BJ (cell line): ENCODE results near the gene PNP. TPM values are rescaled to one million over a fixed set of nuclear protein-coding genes. Genes with fewer than 3 reads are reported as not detected.

Experiments used
- CTCF ChIA-PET: fragments of 350-600 bp; formaldehyde crosslinking; extraction: SDS; loops from one replicate; lab custom pipeline; 2021; ENCODE audit warnings: antibody characterized with exemption, inconsistent platforms; lab: Yijun Ruan, JAX
- POLR2A ChIA-PET: fragments of 300-600 bp; sonication (Branson Sonifier 250); formaldehyde crosslinking; extraction: SDS; loops from one replicate; lab custom pipeline; 2021; ENCODE audit warnings: antibody characterized with exemption; lab: Charles Lee
- DNase-seq: peaks from one replicate; pipeline ENCODE4 v3.0.0-alpha.2; 2011; ENCODE audit warnings: low read depth
- H3K27me3 ChIP-seq: 2 replicates; pipeline ENCODE4 v1.6.0; 2011; ENCODE audit warnings: low read length; ENCODE audit not compliant: control insufficient read depth, insufficient read depth
- H3K36me3 ChIP-seq: 2 replicates; pipeline ENCODE4 v1.5.1; 2011; ENCODE audit warnings: low read length; ENCODE audit not compliant: control insufficient read depth, insufficient read depth
- H3K4me3 ChIP-seq: 2 replicates; pipeline ENCODE4 v1.5.1; 2011; ENCODE audit warnings: low read depth, mild to moderate bottlenecking, control low read depth, low read length
- polyA plus RNA-seq: library from polyadenylated mRNA; depleted of rRNA; stranded (reverse); fragments of >200 nt; gene quantifications from 2 replicates; pipeline ENCODE4 v1.2.3, GENCODE V29; 2011
- TF ChIP-seq, protein P1 (sequence below): IDR thresholded peaks from 2 replicates; pipeline ENCODE4 v1.5.1; 2011; ENCODE audit warnings: low read depth, mild to moderate bottlenecking, control low read depth, inconsistent platforms, low read length, moderate library complexity; ENCODE audit not compliant: insufficient read depth

Gene PNP
- polyA plus RNA-seq, 1 experiment = 21.4 TPM

DNA sequence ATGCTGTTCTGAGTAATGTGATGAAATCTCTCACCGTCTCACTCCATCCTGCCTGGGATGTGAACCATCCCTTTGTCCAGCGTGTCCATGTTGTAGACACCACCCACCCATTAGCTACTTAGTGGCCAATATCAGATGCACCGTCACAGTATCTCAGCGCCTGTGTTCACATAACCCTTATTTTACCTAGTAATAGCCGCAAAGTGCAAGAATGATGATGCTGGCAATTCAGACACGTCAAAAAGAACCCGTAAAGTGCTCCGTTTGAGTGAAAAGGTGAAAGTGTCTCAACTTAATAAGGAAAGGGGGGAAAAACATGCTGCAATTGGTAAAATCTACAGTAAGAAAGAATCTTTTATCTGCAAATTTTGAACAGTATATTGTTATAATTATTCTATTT, 39.2 kb downstream of the PNP start:
- TF ChIP-seq, protein P1, sequence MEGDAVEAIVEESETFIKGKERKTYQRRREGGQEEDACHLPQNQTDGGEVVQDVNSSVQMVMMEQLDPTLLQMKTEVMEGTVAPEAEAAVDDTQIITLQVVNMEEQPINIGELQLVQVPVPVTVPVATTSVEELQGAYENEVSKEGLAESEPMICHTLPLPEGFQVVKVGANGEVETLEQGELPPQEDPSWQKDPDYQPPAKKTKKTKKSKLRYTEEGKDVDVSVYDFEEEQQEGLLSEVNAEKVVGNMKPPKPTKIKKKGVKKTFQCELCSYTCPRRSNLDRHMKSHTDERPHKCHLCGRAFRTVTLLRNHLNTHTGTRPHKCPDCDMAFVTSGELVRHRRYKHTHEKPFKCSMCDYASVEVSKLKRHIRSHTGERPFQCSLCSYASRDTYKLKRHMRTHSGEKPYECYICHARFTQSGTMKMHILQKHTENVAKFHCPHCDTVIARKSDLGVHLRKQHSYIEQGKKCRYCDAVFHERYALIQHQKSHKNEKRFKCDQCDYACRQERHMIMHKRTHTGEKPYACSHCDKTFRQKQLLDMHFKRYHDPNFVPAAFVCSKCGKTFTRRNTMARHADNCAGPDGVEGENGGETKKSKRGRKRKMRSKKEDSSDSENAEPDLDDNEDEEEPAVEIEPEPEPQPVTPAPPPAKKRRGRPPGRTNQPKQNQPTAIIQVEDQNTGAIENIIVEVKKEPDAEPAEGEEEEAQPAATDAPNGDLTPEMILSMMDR = no peak
- no peaks in the 10 kb centered on the region for H3K36me3 ChIP-seq

DNA sequence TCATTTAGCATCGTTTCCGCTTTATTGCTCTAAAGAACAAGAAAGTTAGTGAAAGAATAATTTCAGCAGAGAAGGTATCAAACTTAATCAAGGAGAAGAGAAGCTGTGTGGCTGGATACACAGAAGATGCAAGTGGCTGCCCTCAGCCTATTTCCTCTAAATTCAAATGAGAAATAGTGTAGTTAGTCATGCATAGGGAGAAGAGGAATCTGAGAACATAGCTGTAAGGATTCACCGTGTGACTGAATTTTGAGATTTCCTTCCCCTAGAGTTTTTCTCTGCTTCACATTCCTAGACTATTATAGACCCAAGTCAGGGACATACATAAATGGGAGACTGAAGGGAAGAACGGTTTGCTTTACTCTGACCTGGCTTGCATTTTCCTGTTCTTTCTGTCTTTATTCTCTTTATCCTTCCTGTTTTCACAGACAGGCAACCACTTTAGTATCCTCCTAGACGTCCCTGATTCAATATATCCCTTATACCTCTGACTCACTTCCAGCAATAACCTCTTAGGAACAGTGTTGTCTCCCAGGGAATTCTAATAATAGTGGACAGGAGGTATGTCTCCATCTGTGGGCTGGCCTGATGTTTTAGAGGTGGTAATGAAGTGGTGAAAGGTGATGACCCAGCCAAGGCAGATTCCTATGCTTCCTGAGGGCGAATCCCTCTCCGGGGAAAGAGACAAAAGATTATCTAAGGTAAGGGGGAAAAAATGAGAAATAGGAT, 43.1 kb downstream of the PNP start:
- TF ChIP-seq, protein P1 = no peak
- H3K4me3 ChIP-seq = no peak overlapping the region
- H3K27me3 ChIP-seq = no peaks in the 10 kb centered on the region
- ChIA-PET CTCF (no interaction called here), POLR2A (no interaction called here)
- no peak for DNase-seq
- no peaks in the 10 kb centered on the region for H3K36me3 ChIP-seq

More for the DNA sequence above, 39.2 kb downstream of the PNP start:
- DNase-seq = no peak
- ChIA-PET POLR2A (no interaction called here), CTCF (no interaction called here)
- no peak overlapping the region for H3K4me3 ChIP-seq
- H3K27me3 ChIP-seq = no peaks in the 10 kb centered on the region

DNA sequence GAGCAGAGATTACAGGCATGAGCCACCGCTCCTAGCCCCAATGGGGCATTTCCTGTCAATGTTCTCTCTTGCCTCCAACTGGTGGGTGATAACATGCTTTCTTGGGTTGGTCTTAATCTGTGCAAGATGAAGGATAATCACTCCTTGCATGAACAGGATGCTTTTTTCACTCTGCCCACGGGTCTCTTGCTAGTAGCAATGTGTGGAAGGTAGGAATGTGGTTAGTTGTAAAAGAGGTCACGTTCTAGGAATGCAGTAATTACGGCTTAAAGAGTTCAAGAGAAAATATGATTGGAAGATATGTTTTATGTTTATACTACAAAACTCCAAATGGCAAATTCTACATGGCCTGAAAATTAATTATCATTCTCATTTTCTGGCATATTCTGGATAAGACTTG, 46.6 kb downstream of the PNP start:
- TF ChIP-seq, protein P1 = no peak
- Histone ChIP-seq H3K4me3 (no peak overlapping the region), H3K27me3 (no peaks in the 10 kb centered on the region), H3K36me3 (no peaks in the 10 kb centered on the region)
- ChIA-PET POLR2A (no interaction called here), CTCF (no interaction called here)
- DNase-seq = no peak

DNA sequence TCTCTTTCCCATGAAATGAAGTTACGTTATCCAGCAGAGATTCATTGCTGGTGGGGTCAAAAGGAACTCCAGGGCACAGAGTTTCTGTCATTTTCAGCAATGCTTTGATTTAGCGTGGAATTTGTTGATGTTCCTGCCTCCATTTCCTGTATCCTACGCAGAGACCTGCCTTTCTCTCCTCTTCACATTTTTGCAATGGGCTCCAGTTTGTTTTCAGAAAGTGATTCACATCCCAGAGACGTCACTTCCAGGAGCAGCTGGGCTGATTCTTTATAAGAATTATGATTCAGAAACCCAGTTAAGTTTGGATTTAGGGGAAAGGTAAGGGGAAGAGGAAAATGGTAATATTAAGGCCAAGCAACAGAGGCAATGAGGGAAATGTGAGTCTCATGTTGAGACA, 47.7 kb downstream of the PNP start:
- no peak for DNase-seq
- H3K36me3 ChIP-seq = no peaks in the 10 kb centered on the region
- no peak overlapping the region for H3K4me3 ChIP-seq
- CTCF ChIA-PET = interaction anchor here (0.6 kb wide), 1 partner anchor 230 kb away, joined by 3 read pairs; no protein-coding TSS in a partner anchor
- no peaks in the 10 kb centered on the region for H3K27me3 ChIP-seq
- TF ChIP-seq, protein P1 = no peak
- POLR2A ChIA-PET = no interaction called here

DNA sequence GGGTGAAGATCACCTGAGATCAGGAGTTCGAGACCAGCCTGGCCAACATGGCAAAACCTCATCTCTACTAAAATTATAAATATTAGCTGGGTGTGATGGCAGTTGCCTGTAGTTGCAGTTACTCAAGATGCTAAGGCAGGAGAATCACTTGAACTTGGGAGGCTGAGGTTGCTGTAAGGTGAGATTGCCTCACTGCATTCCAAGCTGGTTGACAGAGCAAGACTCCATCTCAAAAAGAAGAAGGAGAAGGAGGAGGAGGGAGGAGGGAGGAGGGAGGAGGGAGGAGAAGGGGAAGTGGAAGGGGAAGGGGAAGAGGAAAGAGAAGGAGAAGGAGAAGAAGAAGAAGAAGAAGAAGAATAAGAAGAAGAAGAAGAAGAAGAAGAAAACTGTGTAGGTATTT, 53.1 kb downstream of the PNP start:
- POLR2A ChIA-PET = no interaction called here

More for the DNA sequence above, 53.1 kb downstream of the PNP start:
- no peak for DNase-seq
- Histone ChIP-seq H3K27me3 (no peaks in the 10 kb centered on the region), H3K4me3 (no peak overlapping the region), H3K36me3 (no peaks in the 10 kb centered on the region)
- CTCF ChIA-PET = no interaction called here
- TF ChIP-seq, protein P1 = no peak
